ENCODE measurements around the gene VGLL4.

The VGLL4 gene

DNA sequence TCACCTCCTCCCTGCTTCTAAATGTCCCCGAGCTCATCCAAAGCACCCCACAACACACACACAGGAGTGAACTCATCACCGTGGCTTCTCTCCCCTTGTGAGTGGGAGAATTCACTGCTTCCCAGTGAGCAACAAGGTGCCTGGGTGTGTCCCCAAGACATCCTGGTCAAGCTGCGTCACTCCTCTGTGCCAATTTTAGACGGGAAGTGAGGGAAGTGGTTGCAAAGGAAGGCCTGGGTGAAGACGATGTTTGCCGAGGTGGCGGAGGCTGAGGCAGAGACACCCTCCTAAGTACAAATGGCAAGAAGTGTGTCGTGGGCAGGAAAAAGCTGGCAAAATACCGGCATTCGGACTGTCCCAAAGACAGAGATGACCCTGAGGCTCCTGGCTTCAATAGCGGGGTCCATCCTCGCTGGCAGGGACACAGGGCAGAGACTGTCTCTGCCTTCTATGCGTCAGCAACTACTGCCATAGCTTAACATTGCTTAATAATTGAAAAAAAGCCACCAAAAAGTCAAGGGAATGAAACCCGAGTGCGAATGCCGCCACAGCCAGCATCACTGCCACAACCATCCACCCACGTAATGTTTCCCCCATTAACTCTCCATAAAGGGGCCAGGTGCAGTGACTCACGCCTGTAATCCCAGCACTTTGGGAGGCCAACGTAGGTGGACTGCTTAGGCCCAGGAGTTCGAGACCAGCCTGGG is 72.8 kb downstream of the VGLL4 start:
- H3K18ac ChIP-seq (ENCODE audit: low read length), result no peak overlapping the region
- H3K27me3 ChIP-seq (ENCODE audit: insufficient read depth, low read length, poor library complexity), result no peaks in the 10 kb centered on the region
- no peak overlapping the region for H3K56ac ChIP-seq (ENCODE audit: low read length)
- no CpG with 5 or more reads among the region's 20 CpGs for WGBS (ENCODE audit: extremely low coverage, insufficient coverage, low lambda C conversion rate)
- no peak overlapping the region for H4K5ac ChIP-seq (ENCODE audit: low read length)
- H2BK120ac ChIP-seq (ENCODE audit: low read depth, low read length), result no peak overlapping the region
- no peaks in the 10 kb centered on the region for H3K36me3 ChIP-seq (ENCODE audit: control insufficient read depth, insufficient read depth, low read length)
- peaks cover 14% of the 10 kb centered on the region for H3K79me2 ChIP-seq (ENCODE audit: control insufficient read depth, insufficient read depth, low read length)
- no peak overlapping the region for H2BK15ac ChIP-seq (replicated peaks; ENCODE audit: low read depth)
- H3K27ac ChIP-seq (ENCODE audit: low read depth, low read length), result no peak overlapping the region
- no peak overlapping the region for H4K8ac ChIP-seq (ENCODE audit: low read depth, low read length)
- H3K9ac ChIP-seq (ENCODE audit: low read length), result no peak overlapping the region
- no peak overlapping the region for H2BK5ac ChIP-seq (ENCODE audit: low read length)
- H2AK5ac ChIP-seq (ENCODE audit: low read length), result no peak overlapping the region
- no peak overlapping the region for H3K4me2 ChIP-seq (ENCODE audit: low read length)
- H3K79me1 ChIP-seq (ENCODE audit: low read length), result peaks cover 25% of the 10 kb centered on the region
- H3K23ac ChIP-seq (ENCODE audit: low read length), result no peak overlapping the region
- no peak overlapping the region for H3K4ac ChIP-seq (ENCODE audit: low read depth, low read length)
- no peaks in the 10 kb centered on the region for H3K4me1 ChIP-seq (ENCODE audit: control insufficient read depth, low read depth, low read length)
- no peak overlapping the region for H3K4me3 ChIP-seq (ENCODE audit: low read length)
- no peak for DNase-seq

DNA sequence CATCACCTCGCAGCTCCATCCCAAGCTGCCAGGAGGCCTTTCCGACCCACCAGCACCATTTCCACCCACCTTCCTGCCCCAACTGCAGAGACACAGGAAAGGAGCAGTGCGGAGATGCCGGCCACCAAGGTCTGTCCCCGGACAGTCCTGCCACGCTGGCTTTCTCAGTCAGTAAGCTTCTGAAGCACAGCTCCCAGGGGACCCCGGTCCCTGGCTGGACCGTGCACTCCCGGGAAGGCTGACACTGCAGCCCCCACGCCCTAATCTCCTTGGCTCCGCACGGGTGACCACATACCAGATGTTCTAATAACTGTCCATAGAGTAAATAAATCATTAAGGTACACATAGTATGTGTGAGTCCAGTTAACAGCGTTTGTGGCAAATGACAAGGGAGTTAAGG is 73.5 kb downstream of the VGLL4 start:
- no CpG with 5 or more reads among the region's 13 CpGs for WGBS (ENCODE audit: extremely low coverage, insufficient coverage, low lambda C conversion rate)
- H3K9ac ChIP-seq (ENCODE audit: low read length), result no peak overlapping the region
- DNase-seq, result no peak
- H3K79me2 ChIP-seq (ENCODE audit: control insufficient read depth, insufficient read depth, low read length), result peaks cover 17% of the 10 kb centered on the region
- H3K27me3 ChIP-seq (ENCODE audit: insufficient read depth, low read length, poor library complexity), result no peaks in the 10 kb centered on the region
- no peak overlapping the region for H2AK5ac ChIP-seq (ENCODE audit: low read length)
- no peaks in the 10 kb centered on the region for H3K4me1 ChIP-seq (ENCODE audit: control insufficient read depth, low read depth, low read length)
- H4K5ac ChIP-seq (ENCODE audit: low read length), result no peak overlapping the region
- H4K8ac ChIP-seq (ENCODE audit: low read depth, low read length), result no peak overlapping the region
- no peak overlapping the region for H3K4me2 ChIP-seq (ENCODE audit: low read length)
- no peak overlapping the region for H3K4me3 ChIP-seq (ENCODE audit: low read length)
- no peak overlapping the region for H3K4ac ChIP-seq (ENCODE audit: low read depth, low read length)
- no peak overlapping the region for H3K18ac ChIP-seq (ENCODE audit: low read length)
- no peak overlapping the region for H2BK15ac ChIP-seq (replicated peaks; ENCODE audit: low read depth)
- H3K56ac ChIP-seq (ENCODE audit: low read length), result no peak overlapping the region
- H2BK5ac ChIP-seq (ENCODE audit: low read length), result no peak overlapping the region
- H2BK120ac ChIP-seq (ENCODE audit: low read depth, low read length), result no peak overlapping the region
- H3K79me1 ChIP-seq (ENCODE audit: low read length), result peaks cover 29% of the 10 kb centered on the region
- H3K27ac ChIP-seq (ENCODE audit: low read depth, low read length), result no peak overlapping the region
- H3K36me3 ChIP-seq (ENCODE audit: control insufficient read depth, insufficient read depth, low read length), result no peaks in the 10 kb centered on the region
- H3K23ac ChIP-seq (ENCODE audit: low read length), result no peak overlapping the region

DNA sequence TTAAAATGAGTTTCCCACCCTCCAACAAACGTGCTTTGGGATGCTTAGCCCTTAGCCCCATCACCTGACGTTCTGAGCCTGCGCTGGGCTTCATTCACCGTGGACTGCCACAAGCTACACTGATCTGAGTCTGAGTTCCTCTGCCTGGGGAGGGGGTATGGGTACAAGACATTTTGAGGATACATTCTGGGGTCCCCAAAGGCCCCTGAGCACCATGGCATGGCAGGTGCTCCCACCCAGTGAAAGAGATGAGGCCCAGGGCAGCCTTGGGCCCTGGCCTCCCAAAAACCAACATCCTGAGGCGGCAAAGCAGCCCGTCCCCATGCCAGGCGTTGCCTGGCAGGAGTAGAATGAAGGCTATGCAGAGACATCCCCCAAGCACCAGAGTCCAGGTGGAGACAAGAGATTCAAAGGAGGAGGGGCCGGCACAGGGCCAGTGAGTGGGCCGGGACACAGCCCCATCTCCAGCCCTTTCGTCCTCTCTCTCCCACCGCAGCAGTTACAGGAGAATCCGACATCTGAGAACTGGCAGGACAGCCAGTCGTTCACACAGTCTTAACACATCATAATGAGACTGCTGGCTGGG is 74.5 kb downstream of the VGLL4 start:
- H3K79me1 ChIP-seq (ENCODE audit: low read length), result peaks cover 30% of the 10 kb centered on the region

DNA sequence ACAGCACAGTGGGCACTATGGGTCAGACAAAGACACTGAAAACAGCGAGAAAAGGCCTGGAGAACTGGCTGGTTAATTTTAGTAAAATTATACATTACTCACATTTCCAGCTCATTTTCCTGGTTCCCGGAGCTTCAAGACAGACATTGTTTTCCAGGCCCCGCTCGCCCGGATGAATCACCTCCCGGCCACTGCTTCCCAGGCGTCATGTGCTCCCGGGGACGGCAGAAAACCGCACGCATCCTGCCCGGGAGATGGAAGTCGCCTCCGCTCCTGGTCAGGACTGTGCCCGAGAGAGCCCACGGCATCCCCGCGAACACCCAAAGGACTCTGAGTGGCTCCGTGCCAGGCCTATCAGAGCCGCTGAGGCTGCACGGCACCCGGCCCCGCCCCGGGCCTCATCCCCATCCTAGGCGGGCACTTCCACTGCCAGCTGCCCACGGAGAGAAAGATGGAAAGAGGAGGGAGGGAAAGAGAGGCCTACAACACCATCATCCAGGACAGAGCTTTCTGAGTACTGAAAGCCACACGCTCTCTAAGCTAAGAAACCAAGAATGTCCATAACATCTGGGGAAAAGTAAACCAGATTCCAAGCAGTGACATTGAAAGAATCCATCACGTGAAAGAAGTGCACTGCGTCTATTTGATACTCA is 75.1 kb downstream of the VGLL4 start:
- Histone ChIP-seq H4K5ac (ENCODE audit: low read length) (no peak overlapping the region), H3K79me1 (ENCODE audit: low read length) (peaks cover 29% of the 10 kb centered on the region), H2BK120ac (ENCODE audit: low read depth, low read length) (no peak overlapping the region), H3K36me3 (ENCODE audit: control insufficient read depth, insufficient read depth, low read length) (no peaks in the 10 kb centered on the region), H3K27ac (ENCODE audit: low read depth, low read length) (no peak overlapping the region), H2AK5ac (ENCODE audit: low read length) (no peak overlapping the region), H2BK15ac (replicated peaks; ENCODE audit: low read depth) (no peak overlapping the region), H3K4me2 (ENCODE audit: low read length) (no peak overlapping the region), H2BK5ac (ENCODE audit: low read length) (no peak overlapping the region), H3K4me1 (ENCODE audit: control insufficient read depth, low read depth, low read length) (no peaks in the 10 kb centered on the region), H4K8ac (ENCODE audit: low read depth, low read length) (no peak overlapping the region), H3K4ac (ENCODE audit: low read depth, low read length) (no peak overlapping the region), H3K9ac (ENCODE audit: low read length) (no peak overlapping the region), H3K27me3 (ENCODE audit: insufficient read depth, low read length, poor library complexity) (no peaks in the 10 kb centered on the region), H3K4me3 (ENCODE audit: low read length) (no peak overlapping the region), H3K18ac (ENCODE audit: low read length) (no peak overlapping the region), H3K56ac (ENCODE audit: low read length) (no peak overlapping the region), H3K79me2 (ENCODE audit: control insufficient read depth, insufficient read depth, low read length) (peaks cover 17% of the 10 kb centered on the region), H3K23ac (ENCODE audit: low read length) (no peak overlapping the region)
- DNase-seq, result no peak
- no CpG with 5 or more reads among the region's 29 CpGs for WGBS (ENCODE audit: extremely low coverage, insufficient coverage, low lambda C conversion rate)

More for the DNA sequence above, 74.5 kb downstream of the VGLL4 start:
- Histone ChIP-seq H2BK15ac (replicated peaks; ENCODE audit: low read depth) (no peak overlapping the region), H3K36me3 (ENCODE audit: control insufficient read depth, insufficient read depth, low read length) (no peaks in the 10 kb centered on the region), H2BK5ac (ENCODE audit: low read length) (no peak overlapping the region), H2BK120ac (ENCODE audit: low read depth, low read length) (no peak overlapping the region), H3K4me3 (ENCODE audit: low read length) (no peak overlapping the region), H3K27ac (ENCODE audit: low read depth, low read length) (no peak overlapping the region), H2AK5ac (ENCODE audit: low read length) (no peak overlapping the region), H3K56ac (ENCODE audit: low read length) (no peak overlapping the region), H4K8ac (ENCODE audit: low read depth, low read length) (no peak overlapping the region), H3K4ac (ENCODE audit: low read depth, low read length) (no peak overlapping the region), H3K4me2 (ENCODE audit: low read length) (no peak overlapping the region), H3K4me1 (ENCODE audit: control insufficient read depth, low read depth, low read length) (no peaks in the 10 kb centered on the region), H3K23ac (ENCODE audit: low read length) (no peak overlapping the region), H3K27me3 (ENCODE audit: insufficient read depth, low read length, poor library complexity) (no peaks in the 10 kb centered on the region), H3K9ac (ENCODE audit: low read length) (no peak overlapping the region), H4K5ac (ENCODE audit: low read length) (no peak overlapping the region), H3K79me2 (ENCODE audit: control insufficient read depth, insufficient read depth, low read length) (peaks cover 17% of the 10 kb centered on the region), H3K18ac (ENCODE audit: low read length) (no peak overlapping the region)
- WGBS (ENCODE audit: extremely low coverage, insufficient coverage, low lambda C conversion rate), result no CpG with 5 or more reads among the region's 13 CpGs
- DNase-seq, result no peak

- Histone ChIP-seq H3K27ac (ENCODE audit: low read depth, low read length) (no peak overlapping the region), H3K4me2 (ENCODE audit: low read length) (no peak overlapping the region), H3K56ac (ENCODE audit: low read length) (no peak overlapping the region), H3K36me3 (ENCODE audit: control insufficient read depth, insufficient read depth, low read length) (no peaks in the 10 kb centered on the region), H4K5ac (ENCODE audit: low read length) (no peak overlapping the region), H2AK5ac (ENCODE audit: low read length) (no peak overlapping the region), H4K8ac (ENCODE audit: low read depth, low read length) (no peak overlapping the region), H3K27me3 (ENCODE audit: insufficient read depth, low read length, poor library complexity) (no peaks in the 10 kb centered on the region), H2BK15ac (replicated peaks; ENCODE audit: low read depth) (no peak overlapping the region), H3K9ac (ENCODE audit: low read length) (no peak overlapping the region), H2BK120ac (ENCODE audit: low read depth, low read length) (no peak overlapping the region), H3K4me3 (ENCODE audit: low read length) (no peak overlapping the region), H3K4ac (ENCODE audit: low read depth, low read length) (no peak overlapping the region), H3K4me1 (ENCODE audit: control insufficient read depth, low read depth, low read length) (no peaks in the 10 kb centered on the region), H3K18ac (ENCODE audit: low read length) (no peak overlapping the region), H3K23ac (ENCODE audit: low read length) (no peak overlapping the region), H3K79me2 (ENCODE audit: control insufficient read depth, insufficient read depth, low read length) (peaks cover 17% of the 10 kb centered on the region), H2BK5ac (ENCODE audit: low read length) (no peak overlapping the region), H3K79me1 (ENCODE audit: low read length) (peaks cover 26% of the 10 kb centered on the region)
- WGBS (ENCODE audit: extremely low coverage, insufficient coverage, low lambda C conversion rate), result no CpG with 5 or more reads among the region's 27 CpGs
- DNase-seq, result no peak
These were observed 75.9 kb downstream of the VGLL4 start for GRCh38 chr3:11567516-11568467.

All from mesendoderm (in vitro differentiated cells).